M059J (cell line): Measurements from ENCODE around the gene ERBB4. TPM values are rescaled to one million over a fixed set of nuclear protein-coding genes. Genes with fewer than 3 reads are reported as not detected.
A peak's percentile ranks its signal among the peaks of the same experiment; 100 is the strongest.

ENCODE experiments used
- DNase-seq: peaks from one replicate; pipeline ENCODE4 v3.0.0-alpha.2; 2012; ENCODE audit warnings: low read depth
- total RNA-seq: library from RNA; depleted of rRNA; stranded (reverse); fragments of >200 nt; shearing (Covaris generic); gene quantifications from 2 replicates; pipeline ENCODE4 v1.2.3, GENCODE V29; 2014

The ERBB4 gene
- total RNA-seq, 1 experiment from 2014 or later, result not detected

- DNase-seq, result no peak
Measured at GRCh38 chr2:212428681-212429478, 109.7 kb downstream of the ERBB4 start.

- no peak for DNase-seq
Measured at GRCh38 chr2:212427638-212428037, 111.0 kb downstream of the ERBB4 start.

DNA sequence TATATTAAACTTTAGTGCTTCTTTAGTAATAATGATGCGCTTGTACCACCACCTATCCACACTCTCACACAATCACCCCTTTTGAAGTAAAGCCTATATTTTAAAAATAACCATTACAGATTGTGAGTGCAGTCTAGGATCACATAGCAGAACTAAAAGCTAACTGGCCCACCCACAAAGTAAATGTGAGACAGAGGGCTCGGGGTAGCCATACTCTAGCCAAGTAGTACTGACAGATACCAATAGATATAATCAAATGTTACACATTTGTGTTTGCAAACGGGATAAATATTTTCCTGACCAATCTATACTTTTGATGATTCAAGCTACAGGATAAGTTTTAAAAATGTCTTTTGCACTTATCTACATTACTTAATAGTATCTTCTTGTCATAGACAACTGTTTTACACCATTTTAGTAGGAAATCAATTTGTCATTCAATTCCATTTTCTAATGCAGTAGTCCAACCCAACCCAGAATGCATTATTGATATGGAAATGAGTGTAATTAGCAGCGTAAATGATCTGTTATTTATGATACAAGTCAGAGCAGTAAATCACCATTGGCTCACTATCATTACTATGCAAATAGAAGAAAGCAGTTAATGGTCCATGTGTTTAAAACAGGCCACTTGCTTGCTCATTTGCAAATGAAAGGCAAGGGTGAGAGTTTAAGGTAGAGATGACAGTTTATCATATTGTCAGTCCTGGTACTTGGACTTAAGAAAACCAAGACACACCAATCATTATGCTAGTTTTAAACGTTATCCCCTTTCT lies 111.8 kb downstream of the ERBB4 start:
- no peak for DNase-seq

DNA sequence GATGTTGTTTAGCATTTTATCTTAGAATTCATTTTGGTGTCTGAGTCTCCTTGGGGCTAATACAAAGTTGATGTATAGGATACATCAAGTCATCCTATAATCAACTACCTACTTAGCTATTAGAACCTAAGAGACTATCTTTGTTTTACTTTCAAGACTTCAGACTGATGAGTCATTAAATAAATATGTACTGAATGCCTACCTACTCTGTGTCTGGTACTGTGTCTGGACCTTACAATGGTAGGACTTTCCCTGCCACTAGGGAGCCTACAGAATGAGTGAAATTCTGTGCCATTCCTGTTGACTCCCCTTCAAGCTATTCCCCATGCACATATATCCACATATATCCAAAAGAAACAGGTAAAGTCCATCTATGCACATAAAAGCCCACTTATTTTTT lies 114.5 kb downstream of the ERBB4 start:
- DNase-seq, result peak; percentile 7

DNA sequence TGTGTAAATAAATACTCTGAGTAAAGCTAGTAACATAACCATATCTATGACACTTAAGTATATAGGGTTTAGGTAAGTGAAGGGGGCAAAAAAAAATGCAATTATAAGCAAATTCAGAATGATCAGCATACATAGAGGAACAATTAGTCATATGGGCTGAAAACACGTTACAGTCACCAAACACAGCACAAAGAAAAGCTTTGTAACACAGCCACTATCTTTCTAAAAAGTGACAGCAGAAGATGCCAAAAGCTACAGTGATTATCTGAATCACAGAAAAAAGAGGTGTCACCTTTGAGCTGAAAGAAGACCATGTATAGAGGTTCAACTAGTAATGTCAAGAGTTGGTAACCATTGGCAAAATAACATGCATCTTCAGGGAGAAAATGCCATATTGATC lies 115.5 kb downstream of the ERBB4 start:
- DNase-seq, result no peak

- DNase-seq, result peak; percentile 3
Measured at GRCh38 chr2:212421556-212422334, 116.9 kb downstream of the ERBB4 start.

DNA sequence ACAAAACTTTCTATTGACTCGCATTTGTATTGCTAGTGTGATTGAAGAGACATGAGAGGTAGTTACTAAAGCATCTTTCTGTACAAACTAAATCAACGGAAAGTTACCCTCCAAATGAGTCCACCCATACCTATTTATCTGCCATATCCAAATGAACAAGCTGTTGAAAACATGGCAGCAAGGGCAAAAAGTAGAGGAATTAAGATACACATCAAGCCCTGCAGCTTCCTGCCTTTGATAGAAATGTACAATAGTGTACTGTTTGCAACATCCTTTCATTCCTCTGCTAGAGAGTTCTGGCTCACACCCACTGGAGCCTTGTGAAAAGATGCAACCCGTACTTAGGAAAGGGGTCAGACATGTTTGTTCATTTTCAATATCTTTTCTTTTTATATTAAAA lies 122.5 kb downstream of the ERBB4 start:
- no peak for DNase-seq

- no peak for DNase-seq
Measured at GRCh38 chr2:212414767-212415211, 123.8 kb downstream of the ERBB4 start.

GRCh38 chr2:212409560-212409959 lies 129.0 kb downstream of the ERBB4 start:
- DNase-seq, result no peak

- no peak for DNase-seq
Measured at GRCh38 chr2:212408524-212408923, 130.1 kb downstream of the ERBB4 start.

GRCh38 chr2:212406716-212407115 lies 131.9 kb downstream of the ERBB4 start:
- DNase-seq, result no peak

DNA sequence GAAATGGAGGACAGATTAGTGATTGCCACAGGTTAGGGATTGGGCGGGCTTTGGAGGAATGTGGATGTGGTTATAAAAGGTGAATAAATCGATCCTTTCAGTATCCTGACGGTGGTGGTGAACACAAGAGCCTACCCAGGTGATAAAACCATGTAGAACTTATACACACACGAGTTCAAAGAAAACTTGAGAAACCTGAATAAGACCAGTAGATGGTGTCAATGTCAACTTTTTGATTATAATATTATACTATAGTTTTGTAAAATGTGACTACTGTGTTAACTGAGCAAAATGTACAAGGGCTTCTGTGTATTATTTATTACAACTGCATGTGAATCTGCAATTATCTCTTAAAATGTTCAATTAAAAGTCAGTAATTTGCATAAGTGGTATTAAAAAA lies 136.3 kb downstream of the ERBB4 start:
- no peak for DNase-seq

GRCh38 chr2:212398316-212398715 lies 140.3 kb downstream of the ERBB4 start:
- DNase-seq, result no peak

DNA sequence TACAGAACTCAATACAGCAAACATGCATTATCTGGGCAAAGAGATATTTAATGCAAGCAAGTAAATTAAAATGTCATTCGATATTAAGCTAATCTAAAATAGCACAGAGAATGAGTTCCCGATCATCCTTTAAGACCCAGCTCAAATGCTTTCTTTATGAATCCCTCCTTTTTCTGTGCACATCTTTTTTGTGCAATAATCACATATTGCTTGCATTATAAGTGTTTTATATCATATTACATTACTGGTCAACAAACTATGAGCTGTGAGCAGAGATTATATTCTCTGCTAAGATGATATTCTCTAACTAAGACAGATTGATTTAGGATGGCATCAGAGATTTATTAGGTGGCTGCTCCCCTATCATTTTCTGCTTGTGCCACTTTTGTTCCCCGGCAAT lies 146.1 kb downstream of the ERBB4 start:
- DNase-seq, result no peak

DNA sequence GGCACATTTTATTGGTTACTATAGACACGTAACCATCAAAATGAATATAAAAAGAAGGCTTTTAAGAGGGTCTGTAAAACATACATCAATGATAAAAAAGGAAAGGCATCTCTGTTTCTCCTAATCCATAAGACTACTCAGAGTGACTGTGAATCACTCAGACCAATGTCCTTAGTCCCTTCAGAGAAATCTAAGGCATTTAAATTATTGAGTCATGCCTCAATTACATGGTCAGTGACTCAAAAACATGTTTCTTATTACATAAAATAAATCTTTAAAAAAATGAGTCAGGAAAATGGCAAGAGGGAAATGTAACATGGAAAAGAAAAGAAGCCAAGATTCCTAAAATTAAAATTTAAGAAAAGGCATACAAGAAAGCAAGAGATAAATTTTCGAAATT lies 146.6 kb downstream of the ERBB4 start:
- peak; percentile 10 for DNase-seq

- no peak for DNase-seq
Measured at GRCh38 chr2:212387146-212387545, 151.5 kb downstream of the ERBB4 start.

- no peak for DNase-seq
Measured at GRCh38 chr2:212385241-212385640, 153.4 kb downstream of the ERBB4 start.

DNA sequence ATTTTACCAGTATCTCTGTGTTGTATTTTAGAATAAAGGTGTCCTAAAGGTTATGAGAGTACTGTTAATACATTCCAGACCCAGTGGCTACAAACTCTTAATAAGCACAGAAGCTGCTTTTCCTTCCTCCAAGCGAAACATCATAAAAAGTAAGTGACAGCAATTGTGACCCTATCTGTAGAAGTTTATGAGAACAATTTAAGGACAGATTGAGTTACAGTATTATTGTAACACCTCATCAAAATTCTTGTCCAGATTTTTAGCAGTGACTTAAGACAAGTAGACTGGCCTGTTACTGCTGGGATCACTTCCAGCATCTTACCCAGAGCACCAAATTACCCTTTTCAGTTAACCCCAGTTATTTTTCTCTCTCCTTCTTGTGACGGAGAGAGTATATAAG lies 154.6 kb downstream of the ERBB4 start:
- no peak for DNase-seq

GRCh38 chr2:212381428-212382102 lies 157.0 kb downstream of the ERBB4 start:
- DNase-seq, result peak; percentile 4

- DNase-seq, result no peak
Measured at GRCh38 chr2:212379103-212379502, 159.5 kb downstream of the ERBB4 start.

GRCh38 chr2:212367431-212367830 lies 171.2 kb downstream of the ERBB4 start:
- no peak for DNase-seq
